GM12891 (cell line): Measurements from ENCODE around the gene HCFC2.
"Not testable (repeated sequence)": the region's sequence is repeated elsewhere in the genome, so short reads cannot be mapped to it uniquely, and the experiment has no call there.

Source experiments
- POLR2A ChIP-seq: IDR thresholded peaks from 2 replicates; pipeline ENCODE4 v1.6.1; 2011; ENCODE audit warnings: low read depth, low read length, control low read depth
- POLR2AphosphoS5 ChIP-seq: IDR thresholded peaks from 2 replicates; pipeline ENCODE4 v1.6.1; 2011; ENCODE audit warnings: low read depth, low read length, control low read depth
- POU2F2 ChIP-seq: IDR thresholded peaks from 2 replicates; pipeline ENCODE4 v1.6.1; 2011; ENCODE audit warnings: low read depth, mild to moderate bottlenecking, control low read depth, low read length, moderate library complexity
- SPI1 ChIP-seq: IDR thresholded peaks from 2 replicates; pipeline ENCODE4 v1.6.1; 2011; ENCODE audit warnings: low read depth, low read length, control low read depth

DNA sequence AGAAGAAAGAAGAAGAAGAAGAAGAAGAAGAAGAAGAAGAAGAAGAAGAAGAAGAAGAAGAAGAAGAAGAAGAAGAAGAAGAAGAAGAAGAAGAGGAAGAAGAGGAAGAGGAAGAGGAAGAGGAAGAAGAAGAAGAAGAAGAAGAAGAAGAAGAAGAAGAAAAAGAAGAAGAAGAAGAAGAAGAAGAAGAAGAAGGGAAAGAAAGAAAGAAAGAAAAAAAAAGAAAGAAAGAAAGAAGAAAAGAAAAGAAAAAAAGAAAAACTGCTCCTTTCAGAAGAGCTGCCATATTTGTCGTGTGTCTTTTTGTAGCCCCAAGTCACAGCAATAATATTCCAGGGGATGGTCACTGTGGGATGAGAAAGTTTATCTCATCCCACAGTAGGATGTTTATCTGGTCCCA, 42.5 kb upstream of the HCFC2 start:
- TF ChIP-seq SPI1, POLR2A, POLR2AphosphoS5, POU2F2: not testable (repeated sequence)
